Pancreas (tissue), 10 donors: ENCODE results near the gene PYURF. TPM values are rescaled to one million over a fixed set of nuclear protein-coding genes. Genes with fewer than 3 reads are reported as not detected.

ENCODE experiments used
- ATAC-seq, 4 donors: fragments of 200-7000 bp; cut with Tn5 transposase; one replicate each; pipeline versions ENCODE4 v1.8.0 to v1.9.1; 2020; ENCODE audit warnings: mild to moderate bottlenecking in 4 of 4, moderate library complexity in 4 of 4
- DNase-seq, 6 donors: peaks; one replicate each; pipeline ENCODE4 v3.0.0-alpha.2; 2020
- FAIRE-seq: peaks from 2 replicates; lab custom pipeline; 2012; peaks lifted over from hg19 to GRCh38; lab: Jason Lieb, UNC
- H3K27ac ChIP-seq, 4 donors: fragments of 200-600 bp; sonication (generic); 1 replicate in 3 of 4; 2 replicates in 1 of 4; pipeline versions ENCODE4 v1.5.0 to v1.8.0; 2020
- H3K27me3 ChIP-seq, 4 donors: fragments of 200-600 bp; one replicate each; pipeline ENCODE4 v1.8.0; 2021
- H3K36me3 ChIP-seq, 3 donors: fragments of 200-600 bp; sonication (generic) in 1 of 3; one replicate each; pipeline versions ENCODE4 v1.5.0 to v1.8.0; 2020 to 2021
- H3K4me1 ChIP-seq, 3 donors: fragments of 200-600 bp; one replicate each; pipeline ENCODE4 v1.8.0; 2021
- H3K4me3 ChIP-seq, 4 donors: fragments of 200-600 bp; sonication (generic) in 2 of 4; one replicate each; pipeline versions ENCODE4 v1.5.0 to v1.8.0; 2020 to 2021
- H3K9me3 ChIP-seq, 4 donors: fragments of 200-600 bp; one replicate each; pipeline ENCODE4 v1.8.0; 2021
- CTCF ChIP-seq, 4 donors: fragments of 200-600 bp; sonication (generic) in 3 of 4; IDR thresholded peaks; one replicate each; pipeline versions ENCODE4 v1.5.0 to v1.8.0; 2021; ENCODE audit warnings: antibody characterized with exemption in 4 of 4
- WGBS, 2 donors: extraction: QIAGEN DNeasy Blood & Tissue Kit; methylation state at CpG; one replicate each; pipeline ENCODE4 v1.1.7; 2013; 5-methylcytosine and 5-hydroxymethylcytosine counted together
- intact Hi-C, 3 donors: fragments of 100-400 bp; cut with DNase I; formaldehyde crosslinking; loops; one replicate each; pipeline versions ENCODE4 v1.11.1 to v1.14.2; 2022
- polyA plus RNA-seq, 2 donors: library from polyadenylated mRNA; stranded (reverse); fragments of 200-250 nt; gene quantifications; one replicate each; pipeline ENCODE4 v1.2.3, GENCODE V29; 2013
- total RNA-seq, 6 donors: library from RNA; stranded (reverse); fragmentation: NEBNext Ultra II Directional in 4 of 6; extraction: Animal tissue kit (Norgen Biotek cat#: 25700) in 4 of 6; gene quantifications; one replicate each; pipeline versions ENCODE4 v1.2.1 to v1.2.4, GENCODE V29; 2021 to 2023
- donor health status: healthy with polysubstance abuse.
- donor health status: DM: no; HTN: no; CAD: no; lungs with moderate emphysema.
- donor health status: DM: no; HTN: no; CAD: no.
- donor health status: control.
- donor health status: control.
- donor health status: Bipolar disorder and iron deficiency.
- donor health status: DM: yes; HTN: yes; CAD: no.
- donor health status: DM: no; HTN: no; CAD: no.
- donor health status: DM: no; HTN: no; CAD: no.
- donor health status: DM: yes; HTN: yes; CAD: no.

Gene PYURF
- total and polyA plus RNA-seq, 8 donors: 22.6 to 66.6 (median 34.8) TPM

- DNase-seq (no peak), FAIRE-seq (no peak), ATAC-seq (no peak)
- H3K9me3 ChIP-seq: no peaks in the 10 kb centered on the region
- no peak for TF ChIP-seq CTCF (IDR thresholded peaks at IDR 0.05)
- no peak overlapping the region for H3K27ac ChIP-seq
- H3K36me3 ChIP-seq: no peaks in the 10 kb centered on the region
- intact Hi-C loops: loop anchor here in 1 of 3 donors (10.0 kb wide), 1 partner anchor 132 kb away; no protein-coding TSS in a partner anchor
- no peaks in the 10 kb centered on the region for H3K27me3 ChIP-seq
- H3K4me3 ChIP-seq: no peak overlapping the region
- 76 to 87% methylated on average over 6 of the region's 6 CpGs for WGBS, 2 donors
- H3K4me1 ChIP-seq: no peaks in the 10 kb centered on the region
Observed at GRCh38 chr4:88533088-88533790, 9.7 kb upstream of the PYURF start.

- Histone ChIP-seq H3K4me3 (no peak overlapping the region), H3K36me3 (no peaks in the 10 kb centered on the region), H3K9me3 (no peaks in the 10 kb centered on the region), H3K27me3 (no peaks in the 10 kb centered on the region), H3K4me1 (no peaks in the 10 kb centered on the region), H3K27ac (no peak overlapping the region)
- TF ChIP-seq CTCF (IDR thresholded peaks at IDR 0.05): no peak
- ATAC-seq (no peak), FAIRE-seq (no peak), DNase-seq (no peak)
- 76 to 79% methylated on average over 3 of the region's 3 CpGs for WGBS, 2 donors
- intact Hi-C loops: loop anchor here in 1 of 3 donors (10.0 kb wide), 1 partner anchor 133 kb away; no protein-coding TSS in a partner anchor
Observed at GRCh38 chr4:88531549-88531948, 8.0 kb upstream of the PYURF start.

DNA sequence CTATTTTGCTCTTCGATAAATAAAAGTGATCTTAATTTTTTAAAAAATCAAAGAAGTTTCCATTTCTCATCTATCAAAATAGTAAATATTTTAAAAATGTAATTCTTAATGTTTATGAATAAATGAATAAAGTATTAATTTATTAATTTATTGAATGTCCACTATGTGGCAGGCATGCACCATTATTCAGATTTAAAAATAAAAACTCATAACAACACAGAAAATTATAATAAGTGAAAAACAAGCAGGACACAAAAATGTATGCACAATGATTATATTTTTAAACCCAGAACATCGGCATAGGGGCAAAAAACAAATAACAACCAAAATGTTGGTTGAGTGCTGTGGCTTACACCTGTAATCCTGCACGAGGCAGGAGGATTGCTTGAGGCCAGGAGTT, 5.3 kb upstream of the PYURF start:
- no peak overlapping the region for H3K27ac ChIP-seq
- intact Hi-C loops: loop anchor here in 1 of 3 donors (5.0 kb wide), 1 partner anchor 133 kb away; no protein-coding TSS in a partner anchor
- H3K4me1 ChIP-seq: peaks cover 5 to 8% (median 6%) of the 10 kb centered on the region in 3 donors
- no peak for TF ChIP-seq CTCF (IDR thresholded peaks at IDR 0.05)
- H3K4me3 ChIP-seq: no peak overlapping the region
- ATAC-seq (no peak), DNase-seq (no peak), FAIRE-seq (no peak)
- no peaks in the 10 kb centered on the region for H3K36me3 ChIP-seq
- H3K27me3 ChIP-seq: no peaks in the 10 kb centered on the region
- H3K9me3 ChIP-seq: no peaks in the 10 kb centered on the region
- 91 to 92% methylated on average over 3 of the region's 3 CpGs for WGBS, 2 donors

DNA sequence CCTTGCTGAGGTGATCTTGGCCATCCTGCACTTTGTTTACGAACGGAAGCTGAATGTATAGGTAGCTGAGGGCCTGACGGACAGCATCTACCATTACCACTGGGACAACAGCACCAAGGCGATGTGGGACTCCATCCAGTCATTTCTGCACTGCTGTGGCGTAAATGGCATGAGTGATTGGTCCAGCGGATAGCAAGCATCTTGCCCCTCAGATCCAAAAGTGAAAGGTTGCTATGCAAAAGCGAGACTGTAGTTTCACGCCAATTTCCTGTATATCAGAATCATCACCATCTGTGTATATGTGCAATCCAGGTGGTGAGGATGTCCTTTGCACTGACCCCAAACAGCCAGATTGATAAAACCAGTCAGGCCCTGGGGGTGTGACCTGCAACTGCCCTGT, 4.2 kb upstream of the PYURF start:
- Histone ChIP-seq H3K36me3 (no peaks in the 10 kb centered on the region), H3K9me3 (no peaks in the 10 kb centered on the region), H3K4me1 (peaks cover 5 to 8% (median 6%) of the 10 kb centered on the region in 3 donors), H3K27ac (no peak overlapping the region), H3K4me3 (no peak overlapping the region), H3K27me3 (no peaks in the 10 kb centered on the region)
- intact Hi-C loops: loop anchor here in 1 of 3 donors (5.0 kb wide), 1 partner anchor 135 kb away; no protein-coding TSS in a partner anchor
- no peak for FAIRE-seq
- DNase-seq: no peak
- no peak for ATAC-seq
- no peak for TF ChIP-seq CTCF (IDR thresholded peaks at IDR 0.05)
- 92% methylated on average over 8 of the region's 8 CpGs for WGBS, 2 donors
